IPS-18c (cell line): ENCODE measurements around the gene MOCOS.
"Not testable (repeated sequence)": the region's sequence is repeated elsewhere in the genome, so short reads cannot be mapped to it uniquely, and the experiment has no call there.

Experiments
- H3K4me3 ChIP-seq: 2 replicates; pipeline ENCODE4 v1.7.0; 2013; ENCODE audit warnings: low read depth, mild to moderate bottlenecking, low read length, moderate library complexity; ENCODE audit not compliant: insufficient read depth
- H3K9me3 ChIP-seq: one replicate; pipeline ENCODE4 v1.6.1; 2013; ENCODE audit warnings: mild to moderate bottlenecking, low read length, moderate library complexity; ENCODE audit not compliant: control insufficient read depth, insufficient read depth

Gene MOCOS

GRCh38 chr18:36229188-36229587 lies 41.9 kb downstream of the MOCOS start:
- Histone ChIP-seq H3K4me3 (no peak overlapping the region), H3K9me3 (peaks cover 4% of the 10 kb centered on the region)

GRCh38 chr18:36240510-36240909 lies 53.2 kb downstream of the MOCOS start:
- not testable (repeated sequence) for H3K4me3 ChIP-seq

GRCh38 chr18:36241831-36242230 lies 54.5 kb downstream of the MOCOS start:
- no peaks in the 10 kb centered on the region for H3K9me3 ChIP-seq
- no peak overlapping the region for H3K4me3 ChIP-seq

More at GRCh38 chr18:36240510-36240909, 53.2 kb downstream of the MOCOS start:
- not testable (repeated sequence) for H3K9me3 ChIP-seq

GRCh38 chr18:36247036-36247435 lies 59.7 kb downstream of the MOCOS start:
- Histone ChIP-seq H3K9me3 (no peaks in the 10 kb centered on the region), H3K4me3 (no peak overlapping the region)

GRCh38 chr18:36249392-36249791 lies 62.1 kb downstream of the MOCOS start:
- H3K9me3 ChIP-seq = no peaks in the 10 kb centered on the region
- H3K4me3 ChIP-seq = no peak overlapping the region

GRCh38 chr18:36250827-36251226 lies 63.5 kb downstream of the MOCOS start:
- Histone ChIP-seq H3K9me3 (no peaks in the 10 kb centered on the region), H3K4me3 (no peak overlapping the region)

- Histone ChIP-seq H3K9me3 (no peaks in the 10 kb centered on the region), H3K4me3 (no peak overlapping the region)
Measured at GRCh38 chr18:36255072-36255698, 67.9 kb downstream of the MOCOS start.

- H3K4me3 ChIP-seq = no peak overlapping the region
Measured at GRCh38 chr18:36256094-36256493, 68.8 kb downstream of the MOCOS start.

GRCh38 chr18:36262971-36263370 lies 75.7 kb downstream of the MOCOS start:
- H3K4me3 ChIP-seq = no peak overlapping the region
- H3K9me3 ChIP-seq = no peaks in the 10 kb centered on the region

More at GRCh38 chr18:36256094-36256493, 68.8 kb downstream of the MOCOS start:
- no peaks in the 10 kb centered on the region for H3K9me3 ChIP-seq

- no peaks in the 10 kb centered on the region for H3K9me3 ChIP-seq
- no peak overlapping the region for H3K4me3 ChIP-seq
Measured at GRCh38 chr18:36264283-36264682, 77.0 kb downstream of the MOCOS start.

- Histone ChIP-seq H3K4me3 (no peak overlapping the region), H3K9me3 (no peaks in the 10 kb centered on the region)
Measured at GRCh38 chr18:36265015-36265414, 77.7 kb downstream of the MOCOS start.

- Histone ChIP-seq H3K4me3 (no peak overlapping the region), H3K9me3 (no peaks in the 10 kb centered on the region)
Measured at GRCh38 chr18:36269157-36269556, 81.9 kb downstream of the MOCOS start.

GRCh38 chr18:36271153-36271552 lies 83.9 kb downstream of the MOCOS start:
- H3K9me3 ChIP-seq = no peaks in the 10 kb centered on the region

GRCh38 chr18:36273347-36273746 lies 86.0 kb downstream of the MOCOS start:
- no peaks in the 10 kb centered on the region for H3K9me3 ChIP-seq
- no peak overlapping the region for H3K4me3 ChIP-seq

More at GRCh38 chr18:36271153-36271552, 83.9 kb downstream of the MOCOS start:
- H3K4me3 ChIP-seq = no peak overlapping the region

- no peaks in the 10 kb centered on the region for H3K9me3 ChIP-seq
Measured at GRCh38 chr18:36274083-36274715, 86.9 kb downstream of the MOCOS start.

GRCh38 chr18:36275561-36275960 lies 88.3 kb downstream of the MOCOS start:
- no peak overlapping the region for H3K4me3 ChIP-seq

More at GRCh38 chr18:36274083-36274715, 86.9 kb downstream of the MOCOS start:
- H3K4me3 ChIP-seq = no peak overlapping the region

GRCh38 chr18:36279001-36279400 lies 91.7 kb downstream of the MOCOS start:
- Histone ChIP-seq H3K9me3 (no peaks in the 10 kb centered on the region), H3K4me3 (no peak overlapping the region)

More at GRCh38 chr18:36275561-36275960, 88.3 kb downstream of the MOCOS start:
- no peaks in the 10 kb centered on the region for H3K9me3 ChIP-seq

GRCh38 chr18:36281936-36282335 lies 94.6 kb downstream of the MOCOS start:
- Histone ChIP-seq H3K4me3 (no peak overlapping the region), H3K9me3 (no peaks in the 10 kb centered on the region)
